Activated CD4-positive, alpha-beta T cell treated with anti-CD3 and anti-CD28 coated beads, Interleukin-2, amount 10 ng/mL, durations not matched to agents 24 days and 14 days (primary cell): ENCODE data around the gene TPRA1. TPM values are rescaled to one million over a fixed set of nuclear protein-coding genes. Genes with fewer than 3 reads are reported as not detected.
"Not testable (repeated sequence)": the region's sequence is repeated elsewhere in the genome, so short reads cannot be mapped to it uniquely, and the experiment has no call there.

Experiments
- DNase-seq: peaks from one replicate; pipeline ENCODE4 v3.0.0; 2022
- H3K27ac Mint-ChIP-seq: one replicate; pipeline ENCODE4 v1.8.0; 2022; ENCODE audit warnings: mild to moderate bottlenecking, mixed read lengths
- H3K27me3 Mint-ChIP-seq: one replicate; pipeline ENCODE4 v1.8.0; 2022; ENCODE audit warnings: mixed read lengths
- H3K36me3 Mint-ChIP-seq: one replicate; pipeline ENCODE4 v1.8.0; 2022; ENCODE audit warnings: low read depth, mild to moderate bottlenecking, mixed read lengths
- H3K4me1 Mint-ChIP-seq: one replicate; pipeline ENCODE4 v1.8.0; 2021; ENCODE audit warnings: mixed read lengths
- H3K4me3 Mint-ChIP-seq: one replicate; pipeline ENCODE4 v1.8.0; 2022; ENCODE audit warnings: mild to moderate bottlenecking, moderate library complexity, mixed read lengths
- H3K9me3 Mint-ChIP-seq: one replicate; pipeline ENCODE4 v1.8.0; 2021; ENCODE audit warnings: mixed read lengths
- intact Hi-C: fragments of 100-400 bp; cut with micrococcal nuclease; formaldehyde crosslinking; loops from one replicate; pipeline ENCODE4 v1.15.1; 2023
- total RNA-seq: library from RNA; stranded (reverse); gene quantifications from 2 replicates; pipeline ENCODE4 v1.2.3, GENCODE V29; 2022

Gene TPRA1
- total RNA-seq, 1 donor from 2014 or later: 32.9 TPM

DNA sequence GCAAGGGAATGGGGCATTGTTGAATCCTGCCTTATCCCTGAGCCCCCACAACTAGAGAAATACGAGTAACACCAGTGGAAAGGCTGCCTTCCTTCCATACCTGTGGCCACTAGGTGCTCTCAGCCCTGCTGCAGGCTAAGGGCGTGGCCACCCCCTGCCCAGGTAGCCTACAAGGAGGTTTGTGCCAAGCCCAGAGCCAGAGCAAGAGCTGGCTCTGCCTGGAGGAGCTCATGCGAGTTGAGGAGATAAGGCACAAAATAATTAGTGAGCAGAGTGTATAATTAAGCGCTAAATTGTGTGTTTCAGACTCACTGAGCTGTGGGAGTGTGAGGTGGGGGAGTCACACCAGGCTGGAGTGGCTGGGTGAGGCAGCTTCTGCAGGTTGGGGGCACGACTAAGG, 49.2 kb downstream of the TPRA1 start:
- Mint-ChIP-seq H3K4me1 (peaks cover 3% of the 10 kb centered on the region), H3K27ac (no peak overlapping the region), H3K36me3 (no peaks in the 10 kb centered on the region), H3K9me3 (no peaks in the 10 kb centered on the region), H3K27me3 (peaks cover 7% of the 10 kb centered on the region), H3K4me3 (no peak overlapping the region)
- no peak for DNase-seq
- intact Hi-C loops: loop anchor here (10.0 kb wide), 1 partner anchor 257 kb away; the partner anchor contains the start of gene PRR20G

DNA sequence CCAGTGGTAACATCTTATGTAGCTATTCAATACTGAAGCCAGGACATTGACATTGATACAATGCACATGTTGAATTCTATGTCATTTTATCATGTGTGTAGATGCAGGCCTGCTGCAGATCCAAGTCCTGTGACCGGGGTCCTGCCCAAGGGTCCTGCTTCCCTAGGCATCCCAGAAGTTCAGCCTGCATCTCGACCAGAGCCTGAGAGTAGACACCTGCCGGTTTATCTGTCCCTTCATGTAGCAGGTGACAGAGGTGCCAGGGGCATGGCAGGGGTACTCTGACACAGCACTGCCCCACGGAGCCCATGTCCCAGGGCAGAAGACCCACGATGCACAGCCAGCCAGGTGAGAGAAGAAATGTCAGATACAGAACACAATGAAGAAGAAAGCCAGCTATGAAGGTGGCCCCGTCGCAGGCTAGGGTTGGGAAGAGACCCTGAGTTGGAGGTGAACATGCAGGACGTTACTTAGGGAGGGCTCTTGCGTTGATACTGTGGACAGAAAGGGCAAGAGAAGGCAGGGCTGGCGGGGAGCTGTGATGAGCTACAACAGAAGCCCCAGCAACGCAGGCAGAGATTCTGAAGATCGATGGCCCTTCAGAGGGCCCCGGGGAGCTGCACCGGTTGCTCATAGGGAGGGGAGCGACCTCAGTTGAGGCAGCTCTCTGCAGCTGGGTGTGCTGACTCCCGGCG, 51.0 kb downstream of the TPRA1 start:
- Mint-ChIP-seq H3K27ac (no peak overlapping the region), H3K9me3 (no peaks in the 10 kb centered on the region), H3K36me3 (no peaks in the 10 kb centered on the region), H3K27me3 (peaks cover 3% of the 10 kb centered on the region), H3K4me1 (peaks cover 3% of the 10 kb centered on the region), H3K4me3 (no peak overlapping the region)
- intact Hi-C loops: loop anchor here (10.0 kb wide), 1 partner anchor 255 kb away; the partner anchor contains the start of gene PRR20G
- no peak for DNase-seq

DNA sequence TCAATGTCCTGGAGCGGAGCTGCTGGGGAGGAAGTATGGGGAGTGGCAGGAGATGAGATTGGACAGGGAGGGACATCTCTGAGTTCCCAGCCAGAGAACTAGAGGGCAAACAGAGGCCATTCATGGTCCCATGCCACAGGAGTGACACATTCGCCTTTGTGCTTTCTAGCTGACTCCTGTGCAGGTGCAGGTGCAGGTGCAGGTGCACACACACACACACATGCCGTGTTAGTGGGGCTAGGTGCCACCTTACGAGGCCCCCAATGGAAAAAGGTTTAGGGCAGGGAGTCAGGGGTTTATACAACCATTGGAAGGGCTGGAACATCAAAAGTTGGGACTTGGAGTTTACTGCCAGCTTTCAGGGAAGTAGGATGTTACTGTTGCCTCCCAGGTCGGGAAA, 52.0 kb downstream of the TPRA1 start:
- H3K9me3 Mint-ChIP-seq: no peaks in the 10 kb centered on the region
- H3K4me3 Mint-ChIP-seq: no peak overlapping the region
- peaks cover 3% of the 10 kb centered on the region for H3K27me3 Mint-ChIP-seq
- peaks cover 3% of the 10 kb centered on the region for H3K4me1 Mint-ChIP-seq
- no peak overlapping the region for H3K27ac Mint-ChIP-seq
- no peak for DNase-seq
- H3K36me3 Mint-ChIP-seq: no peaks in the 10 kb centered on the region
- intact Hi-C loops: no loop called here

- intact Hi-C loops: no loop called here
- H3K4me3 Mint-ChIP-seq: no peak overlapping the region
- no peaks in the 10 kb centered on the region for H3K36me3 Mint-ChIP-seq
- DNase-seq: no peak
- peaks cover 3% of the 10 kb centered on the region for H3K27me3 Mint-ChIP-seq
- H3K9me3 Mint-ChIP-seq: no peaks in the 10 kb centered on the region
- H3K4me1 Mint-ChIP-seq: peaks cover 3% of the 10 kb centered on the region
- no peak overlapping the region for H3K27ac Mint-ChIP-seq
Observed at GRCh38 chr3:127536830-127537812, 53.4 kb downstream of the TPRA1 start.

GRCh38 chr3:127535901-127536829, 54.4 kb downstream of the TPRA1 start:
- Mint-ChIP-seq H3K4me1 (peaks cover 3% of the 10 kb centered on the region), H3K27ac (no peak overlapping the region), H3K9me3 (no peaks in the 10 kb centered on the region), H3K36me3 (no peaks in the 10 kb centered on the region), H3K27me3 (peaks cover 3% of the 10 kb centered on the region), H3K4me3 (no peak overlapping the region)
- no peak for DNase-seq
- intact Hi-C loops: no loop called here

DNA sequence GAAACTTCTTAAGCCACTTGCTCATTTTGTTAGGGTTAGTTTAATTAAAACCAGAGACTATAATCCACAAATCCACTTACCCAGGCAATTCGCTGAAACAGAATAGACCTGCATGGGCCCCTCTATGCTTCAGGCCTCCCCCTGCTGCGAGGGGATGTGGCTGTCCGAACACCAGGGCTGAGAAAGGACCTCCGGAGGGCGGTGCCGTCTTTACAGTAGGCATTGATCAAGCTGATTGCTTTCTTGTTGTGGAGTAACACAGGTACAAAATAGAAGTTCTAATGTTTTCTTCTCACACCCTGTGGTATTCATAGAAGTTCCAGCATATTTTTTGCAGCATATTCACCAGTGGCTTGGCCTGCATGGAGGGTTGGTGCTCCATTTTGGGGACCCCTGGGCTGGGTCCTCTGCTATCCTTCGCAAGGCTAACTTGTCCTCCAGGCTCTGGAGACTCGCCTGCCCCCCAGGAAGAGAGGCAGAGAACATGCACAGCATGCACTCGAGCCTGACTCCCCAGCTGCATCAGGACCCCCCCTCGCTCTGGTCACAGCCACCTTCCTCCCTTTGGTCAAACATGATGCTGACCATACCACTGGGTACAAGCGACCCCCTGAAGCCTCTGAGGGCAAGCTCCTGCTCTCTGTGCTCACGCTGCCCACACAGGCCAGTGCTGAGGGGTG, 55.3 kb downstream of the TPRA1 start:
- no peaks in the 10 kb centered on the region for H3K36me3 Mint-ChIP-seq
- H3K9me3 Mint-ChIP-seq: no peaks in the 10 kb centered on the region
- intact Hi-C loops: no loop called here
- H3K4me1 Mint-ChIP-seq: peaks cover 3% of the 10 kb centered on the region
- peaks cover 3% of the 10 kb centered on the region for H3K27me3 Mint-ChIP-seq
- no peak overlapping the region for H3K27ac Mint-ChIP-seq
- no peak overlapping the region for H3K4me3 Mint-ChIP-seq
- no peak for DNase-seq

GRCh38 chr3:127534564-127534963, 56.0 kb downstream of the TPRA1 start:
- Mint-ChIP-seq H3K27ac (no peak overlapping the region), H3K4me1 (peaks cover 3% of the 10 kb centered on the region), H3K36me3 (no peaks in the 10 kb centered on the region), H3K9me3 (no peaks in the 10 kb centered on the region), H3K27me3 (peaks cover 3% of the 10 kb centered on the region), H3K4me3 (no peak overlapping the region)
- DNase-seq: no peak
- intact Hi-C loops: no loop called here

DNA sequence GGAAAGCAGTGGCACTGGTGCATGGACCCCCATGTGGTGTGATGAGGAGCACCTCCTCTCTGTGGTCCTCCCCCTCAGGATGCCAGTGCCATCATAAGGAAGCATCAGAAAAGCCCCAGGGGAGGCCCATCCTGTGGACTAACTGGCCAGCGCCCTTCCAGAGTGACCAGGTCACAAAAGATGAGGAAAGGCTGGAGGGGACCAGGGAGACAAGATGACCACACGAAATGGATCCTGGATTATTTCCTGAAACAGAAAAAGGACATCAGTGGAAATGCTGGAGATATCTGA, 56.4 kb downstream of the TPRA1 start:
- no peak for DNase-seq
- Mint-ChIP-seq H3K4me3 (no peak overlapping the region), H3K27me3 (peaks cover 3% of the 10 kb centered on the region), H3K36me3 (no peaks in the 10 kb centered on the region), H3K27ac (no peak overlapping the region), H3K9me3 (no peaks in the 10 kb centered on the region), H3K4me1 (peaks cover 3% of the 10 kb centered on the region)
- intact Hi-C loops: no loop called here

- intact Hi-C loops: no loop called here
- no peak overlapping the region for H3K27ac Mint-ChIP-seq
Observed at GRCh38 chr3:127532561-127533203, 57.9 kb downstream of the TPRA1 start.

DNA sequence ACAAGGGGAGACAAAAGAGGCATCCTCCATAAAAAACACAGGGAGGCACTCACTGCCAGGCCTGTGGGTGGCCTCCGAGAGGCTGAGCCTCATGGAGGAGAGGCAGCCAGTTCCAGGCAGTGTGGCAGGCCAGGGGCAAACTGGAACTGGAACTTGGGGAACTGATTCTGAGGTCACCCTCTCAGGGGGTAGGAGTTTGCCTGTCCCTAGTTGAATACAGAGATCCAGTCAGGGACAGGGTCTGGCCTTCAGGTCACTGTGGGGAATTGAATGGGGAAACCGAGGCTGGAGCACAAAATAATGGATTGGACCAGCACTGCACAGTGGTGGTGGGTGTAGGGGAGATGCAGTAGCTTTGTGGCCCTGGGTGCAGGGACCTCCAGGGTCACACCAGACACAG, 58.7 kb downstream of the TPRA1 start:
- Mint-ChIP-seq H3K4me3 (no peak overlapping the region), H3K4me1 (peaks cover 3% of the 10 kb centered on the region), H3K27me3 (peaks cover 3% of the 10 kb centered on the region), H3K9me3 (no peaks in the 10 kb centered on the region), H3K36me3 (no peaks in the 10 kb centered on the region), H3K27ac (no peak overlapping the region)
- no peak for DNase-seq
- intact Hi-C loops: no loop called here

More at GRCh38 chr3:127532561-127533203, 57.9 kb downstream of the TPRA1 start:
- peaks cover 3% of the 10 kb centered on the region for H3K4me1 Mint-ChIP-seq
- no peaks in the 10 kb centered on the region for H3K9me3 Mint-ChIP-seq
- peaks cover 3% of the 10 kb centered on the region for H3K27me3 Mint-ChIP-seq
- H3K4me3 Mint-ChIP-seq: no peak overlapping the region
- H3K36me3 Mint-ChIP-seq: no peaks in the 10 kb centered on the region
- DNase-seq: no peak

- intact Hi-C loops, H3K4me3 Mint-ChIP-seq, H3K27ac Mint-ChIP-seq, H3K9me3 Mint-ChIP-seq, H3K4me1 Mint-ChIP-seq, H3K27me3 Mint-ChIP-seq, DNase-seq, H3K36me3 Mint-ChIP-seq: not testable (repeated sequence)
Observed at GRCh38 chr3:127530863-127531262, 59.7 kb downstream of the TPRA1 start.

- no peak overlapping the region for H3K4me3 Mint-ChIP-seq
- no peak overlapping the region for H3K27ac Mint-ChIP-seq
- no peaks in the 10 kb centered on the region for H3K9me3 Mint-ChIP-seq
- no peaks in the 10 kb centered on the region for H3K4me1 Mint-ChIP-seq
- intact Hi-C loops: no loop called here
- H3K36me3 Mint-ChIP-seq: no peaks in the 10 kb centered on the region
- no peaks in the 10 kb centered on the region for H3K27me3 Mint-ChIP-seq
- DNase-seq: peak; percentile 23
Observed at GRCh38 chr3:127529346-127530188, 61.0 kb downstream of the TPRA1 start.
